Measurements from ENCODE around the gene BPIFB2. TPM values are rescaled to one million over a fixed set of nuclear protein-coding genes. Genes with fewer than 3 reads are reported as not detected.

Gene BPIFB2
- total RNA-seq, 1 donor from 2014 or later: not detected

DNA sequence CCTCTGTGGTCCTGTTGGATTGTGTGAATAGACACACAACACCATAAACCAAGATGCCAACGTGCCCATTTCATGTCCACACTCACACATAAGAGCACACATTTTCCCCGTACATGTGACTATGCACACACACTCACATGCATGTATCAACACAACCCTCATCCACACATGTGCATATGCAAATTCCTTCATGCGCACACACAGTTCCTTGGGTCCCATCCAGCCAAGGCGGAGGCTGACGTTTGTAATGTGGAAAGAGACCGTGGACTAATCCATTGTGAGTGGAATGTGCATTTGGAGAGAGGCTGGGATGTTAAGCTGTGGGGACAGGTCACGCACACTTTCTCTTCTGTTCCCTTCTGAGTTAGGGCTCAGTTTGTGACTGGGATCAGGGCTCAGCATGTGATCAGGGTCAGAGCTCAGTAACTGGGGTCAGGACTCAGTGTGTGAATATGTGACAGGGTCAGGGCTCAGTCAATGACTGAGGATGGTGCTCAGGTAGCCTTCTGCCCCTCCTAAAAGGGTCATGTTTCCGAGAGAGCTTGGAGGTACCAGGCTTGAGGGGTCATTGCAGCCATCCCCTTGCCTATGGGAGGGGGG, 628 bp upstream of the BPIFB2 start:
- Histone ChIP-seq H3K9me3 (no peaks in the 10 kb centered on the region), H3K27ac (no peak overlapping the region), H3K4me1 (no peaks in the 10 kb centered on the region), H3K27me3 (no peaks in the 10 kb centered on the region), H3K4me3 (no peak overlapping the region), H3K36me3 (no peaks in the 10 kb centered on the region)
- TF ChIP-seq, protein P1, sequence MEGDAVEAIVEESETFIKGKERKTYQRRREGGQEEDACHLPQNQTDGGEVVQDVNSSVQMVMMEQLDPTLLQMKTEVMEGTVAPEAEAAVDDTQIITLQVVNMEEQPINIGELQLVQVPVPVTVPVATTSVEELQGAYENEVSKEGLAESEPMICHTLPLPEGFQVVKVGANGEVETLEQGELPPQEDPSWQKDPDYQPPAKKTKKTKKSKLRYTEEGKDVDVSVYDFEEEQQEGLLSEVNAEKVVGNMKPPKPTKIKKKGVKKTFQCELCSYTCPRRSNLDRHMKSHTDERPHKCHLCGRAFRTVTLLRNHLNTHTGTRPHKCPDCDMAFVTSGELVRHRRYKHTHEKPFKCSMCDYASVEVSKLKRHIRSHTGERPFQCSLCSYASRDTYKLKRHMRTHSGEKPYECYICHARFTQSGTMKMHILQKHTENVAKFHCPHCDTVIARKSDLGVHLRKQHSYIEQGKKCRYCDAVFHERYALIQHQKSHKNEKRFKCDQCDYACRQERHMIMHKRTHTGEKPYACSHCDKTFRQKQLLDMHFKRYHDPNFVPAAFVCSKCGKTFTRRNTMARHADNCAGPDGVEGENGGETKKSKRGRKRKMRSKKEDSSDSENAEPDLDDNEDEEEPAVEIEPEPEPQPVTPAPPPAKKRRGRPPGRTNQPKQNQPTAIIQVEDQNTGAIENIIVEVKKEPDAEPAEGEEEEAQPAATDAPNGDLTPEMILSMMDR (IDR thresholded peaks at IDR 0.05): no peak
- TF ChIP-seq POLR2AphosphoS5 (IDR thresholded peaks at IDR 0.05; ENCODE audit: insufficient read depth in 1 of 2, low read depth in 1 of 2): no peak
- no peak for TF ChIP-seq POLR2A (IDR thresholded peaks at IDR 0.05)
- intact Hi-C loops (cut with DNase I): no loop called here
- DNase-seq (ENCODE audit: extremely low spot score in 2 of 2): no peak

DNA sequence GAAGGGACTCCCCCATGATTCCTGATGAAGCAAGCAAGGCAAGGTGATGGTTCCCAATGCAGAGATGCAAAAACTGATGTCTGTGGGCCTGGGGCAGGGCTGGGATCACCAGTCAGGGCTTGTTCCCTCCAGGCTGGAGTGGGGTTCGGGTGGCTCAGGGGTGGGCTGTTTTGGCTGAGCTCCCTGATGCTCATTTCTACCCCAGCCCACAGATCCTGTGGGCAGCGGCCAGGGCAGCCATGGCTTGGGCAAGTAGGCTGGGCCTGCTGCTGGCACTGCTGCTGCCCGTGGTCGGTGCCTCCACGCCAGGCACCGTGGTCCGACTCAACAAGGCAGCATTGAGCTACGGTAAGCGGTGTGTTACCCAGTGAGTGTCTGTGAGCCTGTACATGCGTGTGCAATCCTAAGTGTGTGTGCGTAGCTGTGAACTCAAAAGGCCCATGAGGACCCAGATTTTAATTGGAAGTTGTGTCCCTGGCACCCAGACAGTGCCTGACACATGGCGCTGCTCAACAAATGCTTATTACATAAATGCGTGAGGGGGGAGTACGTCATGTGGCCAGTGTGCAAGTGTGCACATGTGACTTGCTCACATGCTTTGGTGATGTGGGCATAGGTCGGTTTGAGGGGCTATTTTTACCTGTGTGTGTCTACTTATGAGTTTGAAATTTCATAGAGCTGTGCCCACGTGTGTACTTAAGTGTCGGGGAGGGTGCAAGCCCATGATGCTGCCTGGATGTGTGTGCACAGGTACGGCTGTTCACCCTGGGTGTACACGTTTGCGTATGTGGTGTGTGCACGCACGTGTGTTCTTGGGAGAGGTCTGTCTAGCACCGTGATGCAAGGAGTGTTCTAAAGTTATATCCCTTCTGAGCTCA, 1.1 kb downstream of the BPIFB2 start:
- H3K4me1 ChIP-seq: no peaks in the 10 kb centered on the region
- TF ChIP-seq, protein P1 (IDR thresholded peaks at IDR 0.05): no peak
- intact Hi-C loops (cut with DNase I): no loop called here
- H3K36me3 ChIP-seq: no peaks in the 10 kb centered on the region
- H3K27ac ChIP-seq: no peak overlapping the region
- DNase-seq (ENCODE audit: extremely low spot score in 2 of 2): no peak
- no peaks in the 10 kb centered on the region for H3K27me3 ChIP-seq
- no peak overlapping the region for H3K4me3 ChIP-seq
- no peaks in the 10 kb centered on the region for H3K9me3 ChIP-seq

- Histone ChIP-seq H3K4me1 (no peaks in the 10 kb centered on the region), H3K27me3 (no peaks in the 10 kb centered on the region), H3K27ac (no peak overlapping the region), H3K36me3 (no peaks in the 10 kb centered on the region), H3K4me3 (no peak overlapping the region), H3K9me3 (no peaks in the 10 kb centered on the region)
- TF ChIP-seq POLR2A (IDR thresholded peaks at IDR 0.05) (no peak), POLR2AphosphoS5 (IDR thresholded peaks at IDR 0.05; ENCODE audit: insufficient read depth in 1 of 2, low read depth in 1 of 2) (no peak)
- TF ChIP-seq, protein P1 (IDR thresholded peaks at IDR 0.05): no peak
- no peak for DNase-seq (ENCODE audit: extremely low spot score in 2 of 2)
- intact Hi-C loops (cut with DNase I): no loop called here
Observed at GRCh38 chr20:33009214-33010132, 2.0 kb downstream of the BPIFB2 start.

DNA sequence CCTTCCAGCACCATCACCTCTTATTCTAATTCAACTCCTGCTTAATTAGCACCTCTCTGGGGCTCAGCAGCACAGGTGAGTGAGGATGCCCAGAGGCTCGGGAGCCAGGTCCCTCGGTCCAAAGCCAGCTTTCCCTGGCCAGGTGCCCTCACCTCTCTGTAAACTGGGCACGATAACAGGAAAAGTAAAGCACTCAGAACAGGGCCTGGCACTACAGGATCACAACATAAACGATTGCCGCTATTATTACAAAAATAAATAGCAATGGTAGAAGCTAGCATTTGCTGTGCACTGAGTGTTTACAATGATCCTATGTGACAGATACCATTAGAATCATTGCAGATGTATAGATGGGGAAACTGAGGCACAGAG, 2.6 kb downstream of the BPIFB2 start:
- Histone ChIP-seq H3K9me3 (no peaks in the 10 kb centered on the region), H3K4me3 (no peak overlapping the region), H3K27ac (no peak overlapping the region), H3K4me1 (no peaks in the 10 kb centered on the region), H3K36me3 (no peaks in the 10 kb centered on the region), H3K27me3 (no peaks in the 10 kb centered on the region)
- intact Hi-C loops (cut with DNase I): no loop called here
- no peak for TF ChIP-seq POLR2AphosphoS5 (IDR thresholded peaks at IDR 0.05; ENCODE audit: insufficient read depth in 1 of 2, low read depth in 1 of 2)
- TF ChIP-seq POLR2A (IDR thresholded peaks at IDR 0.05): no peak
- TF ChIP-seq, protein P1 (IDR thresholded peaks at IDR 0.05): no peak
- DNase-seq (ENCODE audit: extremely low spot score in 2 of 2): no peak
